Heart right ventricle (tissue), 16 donors: Measurements from ENCODE around the gene MYBPH. TPM values are rescaled to one million over a fixed set of nuclear protein-coding genes. Genes with fewer than 3 reads are reported as not detected.

Experiments
- ATAC-seq, 8 donors: fragments of 200-7000 bp; cut with Tn5 transposase; one replicate each; pipeline ENCODE4 v1.9.1; 2020; ENCODE audit warnings: mild to moderate bottlenecking in 8 of 8, moderate library complexity in 8 of 8, moderate number of reproducible peaks in 1 of 8
- DNase-seq, 2 donors: peaks; one replicate each; pipeline ENCODE4 v3.0.0-alpha.2; 2020
- H3K27ac ChIP-seq, 10 donors: fragments of 200-600 bp; sonication (generic) in 2 of 10; one replicate each; pipeline versions ENCODE4 v1.5.0 to v1.8.0; 2020 to 2022; ENCODE audit warnings: mild to moderate bottlenecking in 3 of 10
- H3K27me3 ChIP-seq, 7 donors: fragments of 200-600 bp; one replicate each; pipeline ENCODE4 v1.8.0; 2021 to 2022; ENCODE audit warnings: mild to moderate bottlenecking in 2 of 7
- H3K36me3 ChIP-seq, 9 donors: fragments of 200-600 bp; sonication (generic) in 1 of 9; one replicate each; pipeline versions ENCODE4 v1.5.0 to v1.8.0; 2020 to 2022; ENCODE audit warnings: mild to moderate bottlenecking in 2 of 9
- H3K4me1 ChIP-seq, 9 donors: fragments of 200-600 bp; sonication (generic) in 1 of 9; one replicate each; pipeline versions ENCODE4 v1.5.0 to v1.8.0; 2020 to 2022; ENCODE audit warnings: mild to moderate bottlenecking in 4 of 9
- H3K4me3 ChIP-seq, 10 donors: fragments of 200-600 bp; sonication (generic) in 2 of 10; one replicate each; pipeline versions ENCODE4 v1.5.0 to v1.8.0; 2020 to 2022; ENCODE audit warnings: mild to moderate bottlenecking in 7 of 10, moderate library complexity in 2 of 10
- H3K9me3 ChIP-seq, 11 donors: fragments of 200-600 bp in 10 of 11; sonication (generic) in 2 of 11; one replicate each; pipeline versions ENCODE4 v1.5.0 to v1.8.0; 2013 to 2022; ENCODE audit warnings: mild to moderate bottlenecking in 2 of 11, control low read depth in 1 of 11, moderate library complexity in 1 of 11
- CTCF ChIP-seq, 9 donors: fragments of 200-600 bp; sonication (generic) in 2 of 9; IDR thresholded peaks; one replicate each; pipeline versions ENCODE4 v1.5.0 to v1.8.0; 2021 to 2022; ENCODE audit warnings: antibody characterized with exemption in 9 of 9, mild to moderate bottlenecking in 5 of 9, moderate library complexity in 1 of 9
- WGBS, 2 donors: extraction: QIAGEN DNeasy Blood & Tissue Kit; methylation state at CpG; one replicate each; pipeline ENCODE4 v1.1.7; 2013; ENCODE audit warnings: inconsistent platforms in 1 of 2; 5-methylcytosine and 5-hydroxymethylcytosine counted together
- intact Hi-C, 10 donors: fragments of 100-400 bp; cut with DNase I; formaldehyde crosslinking; loops; one replicate each; pipeline versions ENCODE4 v1.11.1 to v1.14.2; 2022
- polyA plus RNA-seq, 2 donors: library from polyadenylated mRNA; stranded (reverse); fragments of 200-250 nt; gene quantifications; one replicate each; pipeline ENCODE4 v1.2.3, GENCODE V29; 2013
- total RNA-seq, 10 donors: library from RNA; stranded (reverse); fragmentation: NEBNext Ultra II Directional in 3 of 10; extraction: Animal tissue kit (Norgen Biotek cat#: 25700) in 3 of 10; gene quantifications; one replicate each; pipeline versions ENCODE4 v1.2.1 to v1.2.4, GENCODE V29; 2021 to 2023
- donor health status: Arrhythmogenic right ventricular cardiomyopathy.
- donor health status: ischemic (EF 13 %, LVEDD 7.1; RV severe dilation, severe dysfunction).
- donor health status: healthy with polysubstance abuse.
- donor health status: DM: no; HTN: yes; CAD: no.
- donor health status: DM: no; HTN: no; CAD: no.
- donor health status: ischemic (EF 25% LVEDD 6.9; RV normal size, moderate dysfunction).
- donor health status: ischemic (EF 25% LVEDD 5.7; RV mildly dilated, moderate dysfunction).
- donor health status: healthy.
- donor health status: DM: yes; HTN: yes; CAD: no.
- donor health status: Ischemic cardiomyopathy.
- donor health status: ischemic (EF 35%, LVEDD 5.7; RV mildly dilated, moderate dysfunction).
- donor health status: nonischemic (EF 11% LVEDD 7.7; RV severe dilation, severe dysfunction).
- donor health status: DM: yes; HTN: yes; CAD: no.
- donor health status: PGD.
- donor health status: ischemic (EF 29% LVEDD 5.4; RV normal size, mild dysfunction).
- donor health status: nonischemic (EF 23%, LVEDD 6.1; RV moderate dilation, normal function).

MYBPH gene
- total and polyA plus RNA-seq, 12 donors = not detected

DNA sequence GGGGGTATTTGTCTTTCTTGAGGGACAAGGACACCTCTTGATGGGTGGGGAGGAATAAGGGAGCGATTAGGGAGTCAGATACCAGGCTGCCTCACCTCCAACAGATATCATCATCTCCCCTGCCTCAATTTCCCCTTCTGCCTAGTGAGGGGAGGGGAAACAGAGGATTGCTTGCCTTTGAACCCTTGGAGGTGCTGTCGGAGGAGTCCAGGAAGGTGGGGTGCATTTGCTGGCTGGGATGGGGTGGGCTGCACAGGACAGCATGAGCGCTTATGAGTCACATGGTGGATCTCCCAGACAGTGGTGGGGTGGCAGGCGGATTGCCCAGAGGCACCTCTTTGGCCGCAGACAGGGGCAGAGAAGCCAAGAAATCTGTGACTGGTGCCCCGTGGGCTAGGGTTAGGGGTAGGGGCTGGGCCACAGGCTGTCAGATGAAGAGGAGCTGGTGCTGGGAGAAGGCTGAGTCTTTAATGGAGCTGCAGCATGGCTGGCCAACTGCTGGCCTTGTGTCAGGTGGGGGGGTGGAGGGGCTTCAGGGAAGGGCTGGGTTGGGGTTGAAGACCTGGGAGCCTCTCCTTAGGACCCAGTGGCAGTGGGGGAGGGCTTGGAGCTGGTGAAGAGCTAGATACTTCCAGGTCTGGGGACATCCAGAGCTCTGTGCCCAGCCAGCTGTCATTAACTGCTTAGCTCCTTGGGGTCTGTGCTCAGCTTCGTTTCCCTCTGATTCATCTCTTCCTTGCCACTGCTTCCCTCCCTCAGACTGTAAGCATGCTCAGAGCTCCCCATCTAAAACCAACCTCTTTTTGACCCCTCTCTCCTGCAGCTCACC, 55.1 kb downstream of the MYBPH start:
- Histone ChIP-seq H3K27me3 (peaks cover 0 to 97% (median 57%) of the 10 kb centered on the region in 7 donors), H3K4me1 (peaks cover 0 to 18% (median 6%) of the 10 kb centered on the region in 9 donors), H3K4me3 (no peak overlapping the region), H3K36me3 (no peaks in the 10 kb centered on the region), H3K9me3 (no peaks in the 10 kb centered on the region), H3K27ac (no peak overlapping the region)
- TF ChIP-seq CTCF (IDR thresholded peaks at IDR 0.05) = no peak
- ATAC-seq (no peak), DNase-seq (no peak)
- 83 to 84% methylated on average over 7 of the region's 7 CpGs for WGBS, 2 donors
- intact Hi-C loops = loop anchor here in 3 of 10 donors (5.0 kb wide), 3 partner anchors 52 to 97 kb away; no protein-coding TSS in a partner anchor

Other genes starting within 250 kb of the MYBPH start
- 10 to 100 TPM; 15.1 to 31.5 (median 22.7) TPM for gene KLHL12, start 248.6 kb downstream of the MYBPH start, total RNA-seq
- gene KLHL12, start 248.6 kb downstream of the MYBPH start, polyA plus RNA-seq = 10 to 100 TPM in 1 of 2 donors, 1 to 10 TPM in 1; 9.8 to 10.6 TPM
- gene ADIPOR1, start 217.5 kb downstream of the MYBPH start, total RNA-seq = 100 to 1,000 TPM in 3 of 10 donors, 10 to 100 TPM in 7; 79.7 to 117 (median 95.0) TPM
- gene ADIPOR1, start 217.5 kb downstream of the MYBPH start, polyA plus RNA-seq = 100 to 1,000 TPM in 1 of 2 donors, 10 to 100 TPM in 1; 56.3 to 116 TPM
- 100 to 1,000 TPM in 9 of 10 donors, 10 to 100 TPM in 1; 93.2 to 333 (median 223) TPM for gene CYB5R1, start 208.6 kb downstream of the MYBPH start, total RNA-seq
- 100 to 1,000 TPM; 119 to 263 TPM for gene CYB5R1, start 208.6 kb downstream of the MYBPH start, polyA plus RNA-seq
- gene TMEM183A, start 168.5 kb downstream of the MYBPH start, total RNA-seq = 10 to 100 TPM; 18.2 to 34.2 (median 21.1) TPM
- gene TMEM183A, start 168.5 kb downstream of the MYBPH start, polyA plus RNA-seq = 10 to 100 TPM; 11.5 to 38.1 TPM
- gene PPFIA4, start 149.3 kb downstream of the MYBPH start, total RNA-seq = 10 to 100 TPM in 9 of 10 donors, 1 to 10 TPM in 1; 9.5 to 60.6 (median 35.2) TPM
- gene PPFIA4, start 149.3 kb downstream of the MYBPH start, polyA plus RNA-seq = 10 to 100 TPM in 1 of 2 donors, 1 to 10 TPM in 1; 8.1 to 28.5 TPM
- not detected for gene MYOG, start 89.8 kb downstream of the MYBPH start, total RNA-seq
- gene MYOG, start 89.8 kb downstream of the MYBPH start, polyA plus RNA-seq = under 1 TPM in 1 of 2 donors, not detected in 1; 0.06 TPM
- gene ADORA1, start 48.1 kb downstream of the MYBPH start, total RNA-seq = 10 to 100 TPM in 4 of 10 donors, 1 to 10 TPM in 6; 5.1 to 12.2 (median 9.3) TPM
- gene ADORA1, start 48.1 kb downstream of the MYBPH start, polyA plus RNA-seq = 1 to 10 TPM; 1.8 to 8.3 TPM
- gene CHI3L1, start 10.9 kb upstream of the MYBPH start, total RNA-seq = 10 to 100 TPM in 1 of 10 donors, 1 to 10 TPM in 3, under 1 TPM in 5, not detected in 1; 0.15 to 11.0 (median 0.42) TPM
- 10 to 100 TPM in 1 of 2 donors, 1 to 10 TPM in 1; 2.2 to 14.3 TPM for gene CHI3L1, start 10.9 kb upstream of the MYBPH start, polyA plus RNA-seq
- 1 to 10 TPM in 1 of 10 donors, under 1 TPM in 5, not detected in 4; 0.05 to 1.3 (median 0.28) TPM for gene CHIT1, start 53.8 kb upstream of the MYBPH start, total RNA-seq
- not detected for gene CHIT1, start 53.8 kb upstream of the MYBPH start, polyA plus RNA-seq
- 100 to 1,000 TPM in 3 of 10 donors, 10 to 100 TPM in 7; 26.4 to 349 (median 58.9) TPM for gene BTG2, start 129.7 kb upstream of the MYBPH start, total RNA-seq
- 10 to 100 TPM; 28.3 to 49.6 TPM for gene BTG2, start 129.7 kb upstream of the MYBPH start, polyA plus RNA-seq
- gene FMOD, start 175.3 kb upstream of the MYBPH start, total RNA-seq = 10 to 100 TPM in 5 of 10 donors, 1 to 10 TPM in 5; 7.0 to 20.5 (median 10.7) TPM
- gene FMOD, start 175.3 kb upstream of the MYBPH start, polyA plus RNA-seq = 10 to 100 TPM in 1 of 2 donors, 1 to 10 TPM in 1; 4.5 to 11.2 TPM